ENCODE measurements around the gene ADAMTSL3.

Gene ADAMTSL3

DNA sequence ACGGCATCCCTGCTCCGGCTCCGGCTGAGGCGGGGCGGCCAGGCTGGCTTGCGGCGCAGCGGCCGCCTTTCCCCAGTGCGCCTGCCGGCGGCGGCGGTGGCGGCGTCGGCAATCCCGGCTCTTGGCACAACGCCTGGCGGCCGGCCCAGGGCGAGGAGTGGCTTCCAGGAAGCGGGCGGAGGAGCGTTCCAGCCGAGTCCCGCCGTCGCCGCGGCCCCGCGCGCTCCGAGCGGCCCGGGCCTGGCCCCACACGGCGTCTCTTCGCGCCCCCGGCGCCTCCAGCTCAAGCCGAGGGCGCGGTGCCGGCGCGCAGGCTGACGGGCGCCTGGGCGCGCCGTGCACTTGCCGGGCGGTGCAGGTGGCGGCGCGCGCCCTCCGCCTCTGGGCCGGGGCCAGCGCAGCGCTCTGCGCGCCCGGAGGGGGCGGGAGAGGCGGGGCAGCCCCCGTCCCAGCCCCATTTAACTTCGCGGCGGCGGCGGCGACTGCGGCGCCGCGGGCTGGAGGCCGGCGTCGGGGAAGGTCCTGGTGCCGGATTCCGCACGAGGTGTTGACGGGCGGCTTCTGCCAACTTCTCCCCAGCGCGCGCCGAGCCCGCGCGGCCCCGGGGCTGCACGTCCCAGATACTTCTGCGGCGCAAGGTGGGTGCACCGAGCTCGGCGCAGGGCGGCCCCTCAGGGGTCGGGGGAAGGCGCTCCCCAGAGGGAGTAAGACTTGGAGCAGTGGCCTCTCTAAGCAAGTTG is at the start of gene ADAMTSL3:
ADAMTSL3 (plus strand) TSS at position 485 of the 740 bp plus-strand sequence. CDS start 1,639 bp downstream, outside the sequence.
- peak; percentile 73 for DNase-seq

DNA sequence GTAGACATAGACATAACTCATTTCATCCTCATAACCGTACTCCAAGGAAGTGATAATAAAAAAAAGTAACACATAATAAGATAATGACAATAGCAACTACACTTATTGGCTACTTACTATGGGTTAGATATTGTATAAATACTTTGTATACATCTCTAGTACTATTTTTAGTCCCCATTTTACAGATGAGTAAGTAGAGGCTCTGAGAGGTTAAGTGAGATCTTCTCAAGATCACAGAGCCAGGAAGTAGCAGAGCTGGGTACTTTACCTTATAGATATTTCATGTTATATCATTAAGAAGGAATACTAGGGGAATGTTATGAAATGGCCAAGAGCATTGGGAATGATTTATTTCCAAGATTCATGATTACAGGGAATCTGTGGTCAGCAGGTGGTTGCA is 49.4 kb upstream of the ADAMTSL3 start:
- no peak for DNase-seq

GRCh38 chr15:83605111-83605945 is 48.6 kb upstream of the ADAMTSL3 start:
- no peak for DNase-seq

GRCh38 chr15:83610132-83610531 is 43.8 kb upstream of the ADAMTSL3 start:
- no peak for DNase-seq

DNA sequence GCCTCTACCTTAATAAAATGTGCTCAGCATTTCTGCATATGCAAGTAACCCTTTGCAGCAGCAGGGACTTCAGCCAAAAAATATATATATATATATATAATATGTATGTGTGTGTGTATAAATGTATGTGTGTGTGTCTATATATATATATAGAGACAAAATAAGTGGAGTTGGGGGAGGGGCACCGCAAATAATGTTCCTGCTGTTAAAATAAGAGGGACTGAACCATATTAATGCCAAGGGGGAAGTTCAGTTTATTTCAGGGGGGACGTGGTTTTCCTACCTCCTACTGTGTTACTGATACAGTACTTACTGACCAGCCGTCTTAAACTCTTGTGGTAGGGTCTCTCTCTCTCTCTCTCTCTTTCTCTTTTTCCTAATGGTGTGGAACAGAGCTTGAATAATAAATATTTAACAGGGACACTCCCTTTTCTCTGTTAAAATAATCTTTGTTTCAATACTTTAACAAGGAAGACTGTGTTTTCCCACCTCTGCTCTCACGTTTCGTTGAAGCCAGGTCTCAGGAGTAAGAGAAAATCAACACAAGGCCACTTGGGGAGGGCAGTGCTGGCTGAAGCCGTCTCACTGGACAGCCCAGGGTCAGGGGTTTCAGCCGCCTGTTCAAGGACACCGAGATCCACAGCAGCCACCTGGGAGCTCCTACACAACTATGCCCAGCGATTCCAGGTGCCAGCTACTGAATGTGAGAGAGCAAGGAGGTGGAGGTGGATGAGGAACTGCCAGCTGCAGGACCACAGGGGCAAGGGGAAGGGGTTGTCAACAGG is 42.8 kb upstream of the ADAMTSL3 start:
- DNase-seq, result no peak

- DNase-seq, result no peak
Observed at GRCh38 chr15:83612226-83612625, 41.7 kb upstream of the ADAMTSL3 start.

GRCh38 chr15:83612898-83613635 is 40.9 kb upstream of the ADAMTSL3 start:
- DNase-seq, result no peak

DNA sequence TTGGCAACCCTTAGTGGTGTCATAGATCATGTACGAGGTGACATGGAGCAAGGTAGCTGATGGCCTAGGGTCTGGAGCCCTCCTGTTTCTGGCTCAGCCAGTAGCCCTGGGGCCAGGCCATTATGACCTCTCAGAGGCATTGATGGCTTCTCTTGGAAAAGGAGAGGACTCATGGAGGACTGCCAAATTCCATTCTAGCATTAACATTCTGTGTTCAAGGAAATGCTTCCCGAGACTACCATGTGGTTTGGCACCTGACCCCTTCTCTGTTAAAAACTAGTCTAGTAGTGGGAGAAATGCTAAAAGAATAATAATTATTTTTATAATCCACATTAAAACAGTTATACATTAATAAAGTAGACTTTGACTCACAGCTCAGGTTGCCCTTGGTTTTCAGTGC is 40.2 kb upstream of the ADAMTSL3 start:
- no peak for DNase-seq

- DNase-seq, result no peak
Observed at GRCh38 chr15:83616840-83617239, 37.1 kb upstream of the ADAMTSL3 start.

- no peak for DNase-seq
Observed at GRCh38 chr15:83626171-83626802, 27.6 kb upstream of the ADAMTSL3 start.

- DNase-seq, result no peak
Observed at GRCh38 chr15:83631534-83631933, 22.4 kb upstream of the ADAMTSL3 start.

- DNase-seq, result no peak
Observed at GRCh38 chr15:83643201-83643600, 10.7 kb upstream of the ADAMTSL3 start.

DNA sequence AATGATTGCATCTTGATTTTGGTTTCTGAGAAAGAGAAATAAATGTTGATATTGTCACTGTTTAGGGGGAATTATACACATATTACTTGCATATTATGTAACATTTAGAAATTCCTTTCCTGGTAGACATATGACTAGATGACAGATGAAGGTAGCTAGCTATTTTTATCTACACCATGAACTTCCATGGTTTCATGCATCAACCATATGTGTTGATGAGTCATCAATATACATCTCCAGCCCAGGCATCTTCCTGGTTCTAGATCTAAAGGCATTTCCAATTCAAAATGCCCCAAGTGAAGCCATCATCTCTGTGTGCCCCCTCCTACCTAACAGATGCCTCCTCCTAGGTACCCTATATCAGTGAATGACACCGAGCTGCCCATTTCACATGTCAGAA is 9.5 kb upstream of the ADAMTSL3 start:
- peak; percentile 7 for DNase-seq

- DNase-seq, result no peak
Observed at GRCh38 chr15:83650831-83651230, 3.1 kb upstream of the ADAMTSL3 start.

DNA sequence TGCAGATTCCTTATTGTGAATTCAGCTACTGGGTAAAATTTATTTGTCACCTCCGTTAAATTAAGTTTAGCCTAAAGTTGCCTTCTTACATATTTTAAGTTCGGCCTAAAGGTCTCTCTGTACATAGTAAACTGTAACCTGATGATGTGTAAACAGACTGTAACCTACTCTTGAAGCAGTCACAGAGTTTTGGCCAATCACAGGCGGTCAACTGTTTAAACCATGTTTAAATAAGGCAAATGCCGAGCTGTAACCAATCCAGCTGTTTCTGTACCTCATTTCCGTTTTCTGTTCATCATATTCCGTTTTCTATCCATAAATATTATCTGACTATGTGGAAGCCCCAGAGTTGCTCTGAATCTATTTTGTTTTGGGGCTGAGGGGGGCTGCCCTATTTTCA is 2.4 kb upstream of the ADAMTSL3 start:
- DNase-seq, result peak; percentile 28

DNA sequence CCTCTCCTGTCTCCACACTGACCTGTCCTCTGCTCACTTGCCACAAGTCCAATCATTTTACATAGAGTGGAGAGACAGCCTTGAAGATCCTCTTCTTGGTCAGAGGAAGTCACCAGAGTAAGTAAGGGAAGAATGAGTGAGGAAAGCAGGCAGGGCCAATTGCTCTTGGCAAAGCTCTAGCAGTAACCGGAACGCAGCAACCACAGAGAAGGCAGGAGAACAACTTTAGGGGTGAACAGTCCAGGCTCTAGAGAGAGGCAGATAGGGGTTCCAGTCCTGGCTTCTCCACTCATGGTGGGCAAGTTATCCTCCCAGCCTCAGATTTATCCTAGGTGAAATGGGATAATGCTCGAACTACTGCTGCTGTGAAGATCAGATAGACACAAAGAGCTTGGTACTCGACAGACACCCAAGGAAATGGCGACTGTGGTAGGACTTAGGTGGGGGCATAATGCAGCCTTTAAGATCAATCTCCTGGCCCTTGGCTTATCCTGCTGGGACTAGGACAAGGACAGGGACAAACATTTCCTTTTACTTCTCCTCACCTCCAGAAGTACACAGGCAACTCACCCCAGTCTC is 1.2 kb upstream of the ADAMTSL3 start:
- DNase-seq, result no peak

DNA sequence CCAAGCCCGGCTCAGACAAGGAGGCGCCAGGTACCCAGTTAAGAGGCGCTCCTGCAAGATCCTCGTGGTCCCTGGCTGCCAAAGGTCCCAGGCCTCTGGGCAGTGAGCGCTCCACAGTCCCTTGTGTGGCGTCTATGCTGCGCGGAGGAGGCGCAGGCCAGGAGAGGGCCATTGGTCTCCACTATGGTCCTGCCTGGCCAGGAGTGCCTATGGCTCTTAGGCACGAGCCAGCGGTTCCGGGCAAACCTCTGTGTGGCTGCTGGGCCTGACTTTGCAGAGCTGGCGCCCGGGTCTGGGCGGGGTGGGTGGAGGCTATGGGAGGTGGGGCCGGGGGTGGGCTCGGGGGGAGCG is 660 bp upstream of the ADAMTSL3 start:
- peak; percentile 58 for DNase-seq

GRCh38 chr15:83654379-83655236 is 685 bp downstream of the ADAMTSL3 start:
- peak; percentile 34 for DNase-seq

DNA sequence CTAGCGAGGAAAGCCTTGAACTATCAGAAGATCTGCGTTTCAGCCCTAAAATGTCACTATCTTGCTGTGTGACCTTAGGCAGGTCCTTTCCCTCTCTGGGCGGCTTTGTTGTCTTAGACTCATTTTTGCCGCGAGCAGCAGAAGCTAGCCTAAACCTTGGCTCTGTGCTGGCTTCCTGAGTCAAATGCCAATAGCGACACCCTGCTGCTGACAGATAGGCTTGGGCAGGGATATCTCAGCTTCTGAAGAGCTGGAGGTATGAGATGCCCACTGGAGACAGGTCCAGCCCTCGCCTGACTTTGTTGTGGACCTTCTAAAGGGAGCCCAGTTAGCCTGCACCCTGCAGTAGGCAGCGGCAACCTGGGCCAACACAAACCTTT is 1.3 kb downstream of the ADAMTSL3 start:
- DNase-seq, result no peak

- DNase-seq, result no peak
Observed at GRCh38 chr15:83656192-83656591, 2.3 kb downstream of the ADAMTSL3 start.

Data from DMS53 (cell line).